MV-4-11 (cell line): ENCODE results near the gene TK2.
"Not testable (repeated sequence)": the region's sequence is repeated elsewhere in the genome, so short reads cannot be mapped to it uniquely, and the experiment has no call there.

Experiments used
- DNase-seq: peaks from one replicate; lab custom pipeline; 2025; lab: John Stamatoyannopoulos, UW

The TK2 gene

DNA sequence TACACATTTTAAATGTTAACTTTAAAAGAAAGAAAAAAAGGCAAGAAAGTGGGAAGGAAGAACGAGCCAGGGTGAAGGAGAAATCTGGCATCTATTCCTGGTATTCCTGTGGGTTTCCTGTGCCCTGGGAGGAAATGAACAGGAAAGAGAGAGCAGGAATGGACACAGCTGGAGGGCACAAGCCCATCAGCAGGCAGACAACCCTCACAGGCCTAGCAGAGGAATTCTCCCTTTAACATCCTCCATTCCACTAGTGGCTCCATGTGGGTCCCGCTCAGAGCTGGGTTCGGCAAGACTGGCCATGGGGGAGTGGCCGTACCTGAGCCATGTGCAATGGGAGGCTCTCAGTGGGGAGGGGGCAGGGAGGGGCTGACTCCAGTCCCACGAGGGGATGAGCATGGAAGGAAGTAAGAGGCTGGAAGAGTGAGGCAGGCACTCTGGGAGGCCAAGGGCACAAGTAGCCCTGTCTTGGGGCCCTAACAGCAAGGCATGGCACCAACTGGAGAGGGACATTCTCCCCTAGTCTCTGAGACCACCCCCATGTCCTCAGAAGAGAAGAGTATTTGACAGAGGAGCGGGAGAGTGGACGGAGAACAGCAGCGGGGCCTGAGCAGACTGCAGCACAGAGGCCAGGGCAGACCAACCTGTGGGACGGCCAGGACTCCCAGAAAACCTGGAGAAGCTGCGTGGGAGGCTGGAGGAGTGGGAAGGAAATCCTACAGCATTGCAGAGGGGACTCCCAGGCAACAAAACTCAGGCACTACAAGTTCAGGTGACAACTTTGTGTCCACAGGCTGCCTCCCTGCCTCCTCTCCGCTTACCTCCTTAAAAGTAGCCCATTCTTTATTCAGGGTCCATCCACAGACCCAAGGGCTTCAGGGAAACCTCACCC lies 30.2 kb downstream of the TK2 start:
- no peak for DNase-seq

DNA sequence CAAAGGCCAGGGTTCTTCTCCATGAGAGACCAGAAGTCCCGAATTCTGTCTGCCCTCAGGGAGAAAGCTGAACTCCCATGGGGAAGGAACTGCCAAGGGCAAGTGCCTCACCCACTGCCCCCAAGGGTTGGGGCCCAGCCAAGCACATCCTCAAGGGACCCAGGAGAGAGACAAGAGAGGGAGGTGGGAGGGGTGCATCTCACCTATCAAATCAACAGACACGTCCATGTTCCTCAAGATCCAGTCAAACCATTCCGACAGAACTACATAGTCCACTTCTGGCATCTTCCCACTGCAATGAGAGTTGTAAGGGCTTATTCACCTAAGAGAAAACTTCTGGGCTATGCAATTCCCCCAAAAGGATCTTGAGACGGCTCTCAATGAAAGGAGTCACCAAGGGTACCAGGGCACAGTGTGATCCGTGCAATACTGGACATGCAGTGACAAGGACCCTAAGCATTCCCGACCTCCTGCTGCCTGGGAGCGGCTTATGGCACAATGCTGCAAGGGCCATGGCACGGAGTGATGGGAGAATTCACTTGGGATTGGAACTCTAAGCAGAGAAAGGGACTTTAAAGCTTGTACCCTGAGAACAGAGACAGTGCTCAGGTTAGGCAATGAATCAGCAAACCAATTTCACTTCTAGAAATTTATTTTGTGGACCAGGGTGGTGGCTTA lies 32.2 kb downstream of the TK2 start:
- peak; percentile 42 for DNase-seq

DNA sequence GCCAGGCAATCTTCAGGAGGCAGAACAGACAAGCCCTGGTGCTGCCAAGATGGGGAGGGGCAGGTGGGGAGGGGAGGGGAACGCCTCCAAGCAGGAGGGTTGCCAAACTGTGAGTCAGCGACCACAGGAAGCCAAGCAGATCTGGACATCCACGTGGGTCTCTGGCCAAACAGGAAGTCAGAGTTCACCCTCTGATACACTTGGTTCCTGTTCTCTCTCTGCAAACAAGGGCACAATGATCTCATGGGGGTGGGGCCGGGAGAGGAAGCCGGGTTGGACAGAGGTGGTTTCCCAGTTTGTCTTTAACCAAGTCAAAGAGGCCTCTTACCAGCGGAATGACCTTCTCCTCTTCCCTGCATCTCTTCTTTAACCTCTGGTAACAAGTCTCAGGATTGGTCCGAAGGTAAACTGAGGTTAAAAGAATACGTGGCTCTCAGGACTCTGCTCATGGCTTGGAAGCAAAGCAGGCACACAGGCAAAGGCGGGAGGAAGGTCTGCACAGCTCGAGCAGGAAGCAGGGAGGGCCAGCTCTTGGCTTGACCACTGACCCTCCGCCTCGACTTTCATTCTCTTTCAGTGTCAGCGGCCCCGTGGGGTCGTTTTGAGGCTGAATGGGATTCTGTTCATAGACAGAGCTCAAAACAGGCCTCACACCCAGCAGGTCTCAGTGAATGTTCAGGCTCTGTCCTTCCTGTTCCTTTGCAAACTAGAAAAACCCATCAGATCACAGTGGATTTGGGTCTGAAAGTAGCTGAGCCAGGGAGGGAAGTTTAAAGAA lies 32.9 kb downstream of the TK2 start:
- DNase-seq, result peak; percentile 100

DNA sequence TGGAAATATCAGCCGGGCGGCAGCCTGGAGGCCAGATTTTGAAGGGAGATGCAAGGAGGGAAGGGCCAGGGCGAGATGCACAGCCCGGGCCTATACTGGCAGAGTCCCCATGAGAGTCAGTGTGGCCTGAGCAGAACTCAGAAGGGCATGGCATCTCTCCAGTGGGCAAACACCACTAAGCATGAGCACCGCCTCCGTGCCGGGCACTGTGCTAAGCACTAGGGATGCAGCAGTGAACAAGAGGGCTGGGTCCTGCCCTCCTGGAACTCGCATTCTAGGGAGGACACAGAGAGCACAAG lies 33.5 kb downstream of the TK2 start:
- no peak for DNase-seq

DNA sequence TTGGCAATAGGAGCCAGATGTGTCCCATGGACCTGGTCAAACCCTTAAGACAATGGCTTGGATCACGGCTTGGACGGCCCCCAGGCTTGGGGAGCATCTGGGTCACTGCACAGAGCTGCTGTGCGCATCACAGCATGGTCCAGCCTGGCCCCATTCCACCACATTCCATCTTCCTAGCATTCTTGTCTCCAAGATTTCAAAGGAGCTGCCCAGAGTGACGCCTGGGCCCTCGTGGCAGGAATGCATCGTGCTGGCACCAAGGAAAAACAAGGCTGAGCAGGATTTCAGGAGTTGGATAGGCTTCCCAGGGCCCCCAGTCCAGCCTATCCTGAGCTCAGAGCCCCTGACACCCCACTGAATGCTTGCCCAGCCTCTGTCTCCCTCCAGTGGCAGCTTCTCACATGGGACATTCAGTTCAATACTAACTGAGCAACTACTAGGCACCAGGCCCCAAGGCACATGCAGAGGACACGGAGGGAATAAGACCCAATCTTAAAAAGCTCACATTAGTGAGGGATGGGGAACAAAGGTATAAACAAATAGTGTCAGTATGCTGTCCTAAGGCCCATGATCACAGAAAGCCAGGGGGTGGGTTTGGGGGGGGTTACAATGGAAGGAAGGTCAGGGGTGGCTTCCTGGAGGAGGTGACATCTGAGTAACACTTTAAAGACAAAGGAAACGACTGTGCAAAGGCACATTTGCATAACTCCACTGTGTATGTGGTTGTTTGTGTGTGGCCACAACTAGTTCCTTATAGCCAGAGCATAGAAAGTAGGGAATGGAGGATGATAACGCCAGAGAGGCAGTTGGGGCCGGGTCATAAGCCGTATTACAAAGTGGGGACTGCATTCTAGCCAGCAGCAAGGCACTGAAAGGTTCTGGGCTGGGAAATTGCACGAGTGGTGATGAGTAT lies 34.1 kb downstream of the TK2 start:
- peak; percentile 85 for DNase-seq

DNA sequence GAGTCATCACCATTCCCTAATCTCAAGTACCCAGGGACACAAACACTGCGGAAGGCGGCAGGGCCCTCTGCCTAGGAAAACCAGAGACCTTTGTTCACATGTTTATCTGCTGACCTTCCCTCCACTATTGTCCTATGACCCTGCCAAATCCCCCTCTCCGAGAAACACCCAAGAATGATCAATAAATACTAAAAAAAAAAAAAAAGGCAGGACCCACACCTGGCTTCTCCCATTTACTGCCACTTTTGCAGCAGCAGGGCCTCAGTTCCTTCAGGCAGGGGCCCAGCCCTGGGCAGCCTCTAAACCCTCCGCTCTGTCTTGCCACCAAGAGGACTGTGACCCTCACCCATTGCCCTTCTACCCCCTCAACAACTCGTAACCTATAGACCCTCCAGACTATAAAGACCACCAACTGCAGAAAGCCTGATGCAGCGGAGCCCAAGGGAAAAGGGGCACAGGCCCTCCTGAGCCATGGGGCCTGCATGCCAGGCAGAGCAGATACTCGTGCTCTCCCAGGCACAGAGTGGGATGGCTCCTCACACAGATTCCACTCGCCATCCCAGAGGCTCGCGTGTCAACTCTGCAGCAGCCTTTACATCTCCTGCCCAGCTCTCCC lies 34.8 kb downstream of the TK2 start:
- DNase-seq, result not testable (repeated sequence)

DNA sequence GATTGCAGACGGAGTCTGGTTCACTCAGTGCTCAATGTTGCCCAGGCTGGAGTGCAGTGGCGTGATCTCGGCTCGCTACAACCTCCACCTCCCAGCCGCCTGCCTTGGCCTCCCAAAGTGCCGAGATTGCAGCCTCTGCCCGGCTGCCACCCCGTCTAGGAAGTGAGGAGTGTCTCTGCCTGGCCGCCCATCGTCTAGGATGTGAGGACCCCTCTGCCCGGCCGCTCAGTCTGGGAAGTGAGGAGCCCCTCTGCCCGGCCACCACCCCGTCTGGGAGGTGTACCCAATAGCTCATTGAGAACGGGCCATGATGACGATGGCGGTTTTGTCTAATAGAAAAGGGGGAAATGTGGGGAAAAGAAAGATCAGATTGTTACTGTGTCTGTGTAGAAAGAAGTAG lies 35.5 kb downstream of the TK2 start:
- not testable (repeated sequence) for DNase-seq

DNA sequence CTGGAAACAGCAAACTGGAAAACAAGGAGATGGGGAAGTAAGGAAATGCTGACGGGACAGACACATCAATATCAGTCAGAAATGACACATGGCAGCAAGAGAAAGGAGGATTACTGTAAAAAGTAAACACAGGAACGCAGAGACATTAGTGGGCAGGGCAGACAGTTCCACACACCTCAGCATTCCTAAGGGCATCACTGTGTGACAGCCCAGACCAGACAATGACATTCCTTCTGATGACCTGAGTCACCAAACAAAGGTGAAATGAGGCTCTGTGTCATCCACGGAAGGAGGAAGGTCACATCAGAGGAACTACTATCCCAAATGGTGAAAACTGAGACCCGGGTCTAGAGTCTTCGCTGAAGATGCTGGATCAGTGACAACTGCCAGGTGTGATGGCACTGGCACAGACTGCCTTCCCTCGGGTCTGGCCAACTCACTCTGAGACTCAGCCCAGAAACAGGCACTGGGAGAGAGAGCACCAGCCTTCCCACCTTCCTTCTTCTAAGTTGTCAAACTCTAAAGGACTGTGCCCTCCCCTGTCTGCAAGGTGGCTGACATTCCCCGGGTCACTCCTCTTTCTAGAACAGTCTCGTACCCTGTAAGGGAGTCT lies 36.7 kb downstream of the TK2 start:
- no peak for DNase-seq

DNA sequence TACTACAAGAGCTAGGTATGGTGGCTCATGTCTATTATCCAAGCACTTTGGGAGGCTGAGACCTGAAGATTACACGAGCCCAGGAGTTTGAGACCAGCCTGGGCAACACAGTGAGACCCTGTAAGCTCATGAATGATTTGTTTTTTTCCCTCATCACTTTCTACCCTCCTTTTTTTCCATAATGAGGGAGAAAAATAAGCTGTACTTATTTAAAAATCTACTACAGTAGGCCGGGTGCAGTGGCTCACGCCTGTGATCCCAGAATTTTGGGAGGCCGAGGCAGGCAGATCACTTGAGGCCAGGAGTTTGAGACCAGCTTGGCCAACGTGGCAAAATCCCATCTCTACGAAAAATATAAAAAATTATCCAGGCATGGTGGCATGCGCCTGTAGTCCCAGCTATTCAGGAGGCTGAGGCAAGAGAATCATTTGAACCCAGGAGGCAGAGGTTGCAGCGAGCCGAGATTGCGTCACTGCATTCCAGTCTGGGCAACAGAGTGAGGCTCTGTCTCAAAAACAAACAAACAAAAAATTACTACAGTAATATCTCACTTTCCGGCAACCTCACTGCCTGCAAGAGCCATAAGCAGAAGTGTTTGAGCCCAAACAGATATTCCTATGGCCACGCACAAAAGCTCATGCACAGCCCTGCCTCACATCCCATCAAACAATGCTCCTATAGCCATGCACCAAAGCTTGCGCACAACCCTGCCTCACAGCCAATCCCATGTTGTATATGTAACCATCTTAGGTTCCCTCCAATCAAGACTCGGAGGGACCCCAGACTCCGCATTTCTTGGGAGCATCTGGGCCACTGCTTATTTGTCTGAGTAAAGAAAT lies 37.4 kb downstream of the TK2 start:
- DNase-seq, result no peak

DNA sequence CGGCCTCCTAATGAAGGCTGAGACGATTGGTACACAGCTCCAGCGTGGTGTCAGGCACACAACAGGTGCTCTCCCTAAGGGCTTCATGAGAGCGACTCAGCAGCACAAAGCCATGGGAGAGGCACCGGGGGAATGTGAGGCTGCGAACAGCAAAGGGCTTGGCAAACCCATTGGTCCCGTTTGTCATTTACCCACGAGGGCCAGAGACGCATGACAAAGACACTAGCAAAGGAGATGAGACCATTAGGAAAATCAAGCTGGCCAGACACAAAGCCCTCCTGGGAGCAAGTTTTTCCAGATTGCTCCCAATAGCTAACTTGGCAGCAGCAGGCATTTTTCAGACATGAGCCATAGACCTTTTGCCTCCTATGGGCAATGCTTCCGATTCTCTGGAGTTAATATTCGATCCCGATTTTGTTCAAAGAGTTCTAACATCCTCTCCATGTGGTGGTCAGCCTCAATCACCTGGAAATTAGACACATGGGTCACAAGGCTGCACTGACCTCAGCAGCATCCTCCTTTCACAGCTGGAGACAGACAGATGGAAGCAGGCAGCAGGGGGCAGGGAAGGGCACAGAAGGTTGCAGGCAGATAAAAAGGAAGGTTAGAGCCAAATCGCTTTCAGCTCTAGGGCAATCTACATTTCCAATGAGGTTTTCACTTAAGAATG lies 38.2 kb downstream of the TK2 start:
- DNase-seq, result no peak

DNA sequence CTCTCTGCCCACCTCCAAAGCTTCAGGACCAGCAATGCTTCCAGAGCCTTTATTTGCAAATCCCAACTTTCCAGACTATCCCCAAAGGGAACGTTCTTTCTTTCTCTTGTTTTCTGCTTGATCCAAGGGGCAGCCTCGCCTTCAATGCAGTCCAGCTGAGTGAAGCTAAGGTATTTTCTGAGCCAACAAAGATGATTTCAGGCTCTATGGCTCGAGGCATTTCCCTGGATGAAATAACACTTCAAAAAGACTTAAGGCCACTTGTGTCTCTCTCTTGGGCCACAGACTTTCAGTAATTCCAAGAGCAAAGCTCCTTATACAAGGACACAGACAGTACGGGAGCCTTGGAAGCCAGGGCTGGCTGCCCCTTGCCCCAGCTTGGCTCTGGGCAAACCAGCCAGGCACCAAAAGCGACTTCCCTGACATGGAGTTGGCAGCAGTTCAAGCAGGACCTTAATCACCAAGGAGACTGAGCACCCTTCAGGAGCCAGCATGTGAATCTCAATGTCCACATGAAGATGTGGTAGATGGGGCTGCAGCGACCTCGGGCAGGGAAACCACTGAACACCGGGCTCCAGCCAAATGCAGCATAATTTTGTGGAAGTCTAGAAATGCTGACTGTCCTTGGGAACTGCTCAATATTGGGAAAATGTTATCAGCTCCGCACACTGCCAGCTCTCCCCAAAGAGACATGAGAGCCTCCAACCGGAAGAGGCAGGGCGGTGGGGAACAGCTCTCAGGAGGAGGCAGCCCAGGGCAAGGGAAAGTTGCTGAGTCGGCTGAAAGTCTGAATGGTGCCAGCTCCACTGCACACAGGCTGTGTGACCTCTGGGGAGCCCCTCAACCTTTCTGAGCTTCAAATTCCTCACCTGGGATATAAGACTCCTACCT lies 39.0 kb downstream of the TK2 start:
- DNase-seq, result no peak

DNA sequence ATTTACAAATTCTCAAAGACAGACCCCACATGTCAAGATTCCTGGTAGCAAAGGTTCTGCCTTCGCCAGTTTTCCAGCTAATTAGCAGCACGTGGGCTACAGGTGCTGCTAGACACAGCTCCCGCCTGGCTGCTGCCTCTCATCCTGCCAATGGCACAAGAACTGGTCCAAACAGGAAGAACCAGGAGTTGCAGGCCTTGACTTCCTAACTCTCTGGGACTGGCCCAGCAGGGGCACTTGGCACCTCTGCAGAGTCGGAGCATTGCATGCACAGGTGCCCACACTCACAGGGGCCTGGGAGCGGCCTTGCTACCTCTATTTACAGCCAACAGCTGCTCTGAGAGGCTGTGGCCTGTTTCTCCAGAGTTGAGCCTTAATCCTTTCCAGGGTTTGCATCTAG lies 39.6 kb downstream of the TK2 start:
- DNase-seq, result no peak

DNA sequence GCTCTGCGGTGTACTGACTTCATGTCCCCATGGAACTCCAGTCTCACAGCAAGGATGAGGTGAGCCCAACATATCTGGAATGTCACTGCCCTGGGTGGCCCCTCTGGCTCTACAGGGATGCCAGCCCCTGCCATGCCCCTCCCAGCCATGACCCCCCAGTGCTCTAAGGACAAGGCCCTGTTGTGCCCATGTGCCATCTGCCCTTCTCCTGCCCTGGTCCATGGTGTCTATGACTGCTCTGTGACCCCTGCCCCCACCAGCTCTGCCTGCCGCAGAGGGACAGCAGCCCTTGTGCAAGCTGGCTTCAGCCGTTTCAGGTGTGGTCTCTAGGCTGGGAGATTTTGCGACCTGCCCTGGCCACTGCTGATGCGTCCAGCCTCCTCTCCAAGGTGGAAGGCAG lies 40.3 kb downstream of the TK2 start:
- no peak for DNase-seq

DNA sequence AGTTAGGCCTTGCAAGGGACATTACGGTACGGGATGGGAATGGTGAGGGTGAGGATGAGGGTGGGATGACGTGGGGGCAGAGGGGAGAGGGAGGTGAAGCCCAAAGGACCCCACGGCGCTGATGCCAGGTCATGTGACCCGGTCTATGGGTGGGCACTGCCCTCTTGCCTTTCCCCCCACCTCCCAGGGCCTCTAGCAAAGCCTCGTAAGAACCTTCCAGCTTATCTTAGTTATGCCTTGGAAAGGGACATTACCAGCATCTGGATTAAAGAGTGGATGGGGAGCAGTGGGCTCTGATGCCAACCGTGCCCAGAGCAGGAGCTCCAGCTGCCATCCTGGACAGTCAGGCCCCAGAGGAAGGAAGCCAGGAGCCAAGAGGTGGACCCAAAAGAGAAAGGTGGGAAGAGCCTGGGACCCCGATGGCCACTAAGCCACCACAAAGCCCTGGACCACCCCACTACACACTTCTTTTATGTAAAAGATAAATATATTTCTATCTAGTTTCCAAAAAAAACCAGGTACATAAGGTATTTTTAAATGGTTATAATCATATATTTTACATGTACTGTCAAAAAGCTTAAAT lies 40.9 kb downstream of the TK2 start:
- DNase-seq, result no peak

DNA sequence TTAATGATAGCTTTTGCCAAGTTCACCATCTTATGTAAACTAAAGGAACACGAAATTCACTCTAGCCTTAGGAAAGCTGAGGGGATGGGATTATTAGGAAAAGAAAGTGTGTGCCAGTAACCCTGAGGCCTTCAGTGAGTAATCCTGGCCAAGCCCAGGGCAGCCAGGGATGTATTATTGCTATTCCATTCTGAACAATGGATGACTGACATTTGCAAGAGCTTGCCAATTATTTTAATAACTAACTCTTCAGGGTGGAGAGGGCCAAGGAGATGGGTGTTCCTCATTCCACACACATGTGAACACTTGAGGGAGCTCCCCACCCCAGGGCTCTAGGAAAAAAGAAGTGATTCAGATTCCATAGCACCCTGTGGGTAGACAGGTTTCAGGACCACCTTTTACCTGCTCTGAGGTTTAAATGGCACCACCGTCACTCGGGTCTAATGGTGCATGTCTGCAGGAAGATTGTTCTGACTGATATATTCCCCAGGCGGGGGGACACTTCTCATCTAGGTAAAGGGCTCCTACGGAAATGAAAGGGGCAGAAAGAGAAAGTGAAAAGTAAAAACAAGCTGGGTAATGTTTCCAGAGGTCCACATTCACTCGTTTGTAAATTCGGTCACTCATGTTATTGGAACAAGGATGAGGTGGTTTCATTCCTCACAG lies 41.5 kb downstream of the TK2 start:
- DNase-seq, result no peak

DNA sequence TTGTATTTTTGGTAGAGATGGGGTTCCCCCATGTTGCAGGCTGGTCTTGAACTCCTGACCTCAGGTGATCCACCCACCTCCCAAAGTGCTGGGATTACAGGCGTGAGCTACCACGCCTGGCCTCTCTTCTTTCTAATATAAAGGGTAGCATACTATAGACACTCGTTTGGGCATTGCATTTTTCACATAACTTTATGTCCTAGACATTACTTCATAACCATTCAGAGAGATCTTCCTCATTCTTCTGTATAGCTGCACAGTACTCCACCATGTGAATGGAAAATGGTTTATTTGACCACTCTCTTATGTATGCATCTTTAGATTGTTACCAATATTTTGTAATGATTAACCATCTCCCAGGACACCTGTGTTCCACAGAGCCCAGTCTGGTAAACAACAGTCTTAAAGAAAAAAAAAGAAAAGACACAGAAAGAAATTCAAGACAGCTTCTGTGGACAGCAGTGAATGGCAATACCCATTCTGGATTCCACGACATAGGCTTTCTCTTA lies 42.1 kb downstream of the TK2 start:
- no peak for DNase-seq

DNA sequence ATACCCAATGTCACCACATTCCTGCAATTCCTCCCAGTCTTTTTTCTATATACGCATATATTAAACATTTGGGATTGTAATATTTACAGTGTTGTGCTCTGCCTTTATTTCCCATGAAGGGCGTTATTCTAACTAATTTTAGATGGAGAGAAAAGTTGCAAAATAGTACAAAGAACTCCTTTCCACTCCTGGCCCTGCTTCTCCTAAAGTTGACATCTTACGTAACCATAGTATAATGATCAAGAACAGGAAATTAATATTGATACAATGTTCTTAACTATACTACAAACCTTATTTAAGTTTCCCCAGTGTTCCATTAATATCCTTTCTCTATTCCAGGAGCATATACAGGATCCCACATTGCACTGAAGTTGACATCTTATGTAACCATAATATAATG lies 46.3 kb downstream of the TK2 start:
- no peak for DNase-seq
